DND-41 (cell line): ENCODE measurements around the gene MACROD2.
A peak's percentile ranks its signal among the peaks of the same experiment; 100 is the strongest.

ENCODE experiments used
- ATAC-seq: fragments of 200-7000 bp; cut with Tn5 transposase; 3 replicates; pipeline ENCODE4 v1.9.1; 2021; ENCODE audit warnings: low read depth; ENCODE audit not compliant: insufficient read depth
- DNase-seq: peaks from one replicate; pipeline ENCODE4 v3.0.0-alpha.2; 2020
- H2AFZ ChIP-seq: 2 replicates; pipeline ENCODE4 v1.6.0; 2012; ENCODE audit warnings: low read depth, low read length
- H3K27ac ChIP-seq: 2 replicates; pipeline ENCODE4 v1.5.1; 2012; ENCODE audit warnings: low read length, inconsistent platforms
- H3K27me3 ChIP-seq: fragments of 200-600 bp; sonication (generic); 2 replicates; pipeline ENCODE4 v1.6.0; 2012; ENCODE audit warnings: low read length, mild to moderate bottlenecking, inconsistent platforms; ENCODE audit not compliant: insufficient read depth, poor library complexity
- H3K36me3 ChIP-seq: 2 replicates; pipeline ENCODE4 v1.5.1; 2012; ENCODE audit warnings: low read length, inconsistent platforms; ENCODE audit not compliant: insufficient read depth
- H3K4me1 ChIP-seq: 2 replicates; pipeline ENCODE4 v1.5.1; 2012; ENCODE audit warnings: mild to moderate bottlenecking, low read length; ENCODE audit not compliant: insufficient read depth
- H3K4me2 ChIP-seq: 2 replicates; pipeline ENCODE4 v1.6.0; 2012; ENCODE audit warnings: mild to moderate bottlenecking, moderate library complexity, low read length, inconsistent platforms; ENCODE audit not compliant: insufficient read depth
- H3K4me3 ChIP-seq, 2 experiments: fragments of 200-600 bp in 1 of 2; shearing (Covaris generic) in 1 of 2; 2 replicates each; pipeline ENCODE4 v1.5.1; 2012 to 2016; ENCODE audit warnings: inconsistent platforms in 2 of 2, low read length in 2 of 2, mild to moderate bottlenecking in 2 of 2, low read depth in 1 of 2, moderate library complexity in 1 of 2
- H3K79me2 ChIP-seq: 2 replicates; pipeline ENCODE4 v1.6.0; 2012; ENCODE audit warnings: low read length, inconsistent platforms; ENCODE audit not compliant: insufficient read depth
- H3K9ac ChIP-seq: 2 replicates; pipeline ENCODE4 v1.6.0; 2012; ENCODE audit warnings: low read depth, mild to moderate bottlenecking, inconsistent platforms, low read length, moderate library complexity
- H3K9me3 ChIP-seq: 2 replicates; pipeline ENCODE4 v1.5.1; 2012; ENCODE audit warnings: low read length, moderate library complexity, mild to moderate bottlenecking, inconsistent platforms; ENCODE audit not compliant: insufficient read depth, severe bottlenecking
- H4K20me1 ChIP-seq: 2 replicates; pipeline ENCODE4 v1.6.0; 2012; ENCODE audit warnings: low read length; ENCODE audit not compliant: insufficient read depth
- CTCF ChIP-seq: IDR thresholded peaks from 2 replicates; pipeline ENCODE4 v1.5.1; 2012; ENCODE audit warnings: borderline replicate concordance, low read length, moderate library complexity, mild to moderate bottlenecking; ENCODE audit not compliant: poor library complexity, severe bottlenecking; ENCODE audit errors: extremely low read depth
- EZH2 ChIP-seq: IDR thresholded peaks from 3 replicates; pipeline ENCODE4 v1.6.1; 2012; ENCODE audit warnings: borderline replicate concordance, low read depth, mild to moderate bottlenecking, moderate library complexity, low read length, inconsistent platforms; ENCODE audit not compliant: severe bottlenecking

MACROD2 gene

GRCh38 chr20:14860410-14860814, 865.1 kb downstream of the MACROD2 start:
- ATAC-seq (0 out of 3 replicates have a peak, but pooled peaks have one; percentile 25), DNase-seq (no peak)
- H3K79me2 ChIP-seq: no peaks in the 10 kb centered on the region
- no peaks in the 10 kb centered on the region for H3K9me3 ChIP-seq
- H2AFZ ChIP-seq: peak overlapping the region; percentile 41; the same call in 1 of the 2 replicates
- no peaks in the 10 kb centered on the region for H4K20me1 ChIP-seq
- no peak overlapping the region for H3K27ac ChIP-seq
- H3K4me2 ChIP-seq: no peak overlapping the region
- H3K9ac ChIP-seq: no peak overlapping the region
- no peaks in the 10 kb centered on the region for H3K36me3 ChIP-seq
- TF ChIP-seq EZH2: no peak
- TF ChIP-seq CTCF: no peak
- no peaks in the 10 kb centered on the region for H3K27me3 ChIP-seq
- peaks cover 5% of the 10 kb centered on the region for H3K4me1 ChIP-seq
- no peak overlapping the region for H3K4me3 ChIP-seq

GRCh38 chr20:14861028-14861699, 865.8 kb downstream of the MACROD2 start:
- Histone ChIP-seq H3K9me3 (no peaks in the 10 kb centered on the region), H3K4me1 (peaks cover 6% of the 10 kb centered on the region), H3K27me3 (no peaks in the 10 kb centered on the region), H3K79me2 (no peaks in the 10 kb centered on the region), H3K27ac (no peak overlapping the region), H3K36me3 (no peaks in the 10 kb centered on the region), H2AFZ (no peak overlapping the region), H3K4me3 (no peak overlapping the region), H3K4me2 (no peak overlapping the region), H3K9ac (no peak overlapping the region), H4K20me1 (no peaks in the 10 kb centered on the region)
- no peak for TF ChIP-seq CTCF
- TF ChIP-seq EZH2: no peak
- ATAC-seq (no peak; the same call in 2 of the 3 replicates), DNase-seq (no peak)

- Histone ChIP-seq H4K20me1 (no peaks in the 10 kb centered on the region), H3K9me3 (no peaks in the 10 kb centered on the region), H3K27me3 (no peaks in the 10 kb centered on the region), H3K4me1 (peaks cover 6% of the 10 kb centered on the region), H3K36me3 (no peaks in the 10 kb centered on the region), H3K4me2 (no peak overlapping the region), H3K79me2 (no peaks in the 10 kb centered on the region), H3K9ac (no peak overlapping the region), H3K27ac (no peak overlapping the region), H3K4me3 (no peak overlapping the region), H2AFZ (no peak overlapping the region)
- ATAC-seq (peak; percentile 78), DNase-seq (peak; percentile 20)
- TF ChIP-seq CTCF (no peak), EZH2 (no peak)
Observed at GRCh38 chr20:14865169-14865568, 869.9 kb downstream of the MACROD2 start.
